Left ventricle myocardium superior (tissue), 1 donor: ENCODE results near the gene CBR1. TPM values are rescaled to one million over a fixed set of nuclear protein-coding genes. Genes with fewer than 3 reads are reported as not detected.
"Not testable (repeated sequence)": the region's sequence is repeated elsewhere in the genome, so short reads cannot be mapped to it uniquely, and the experiment has no call there.

ENCODE experiments used
- ATAC-seq: fragments of 200-7000 bp; cut with Tn5 transposase; one replicate; pipeline ENCODE4 v1.9.1; 2020; ENCODE audit warnings: mild to moderate bottlenecking, moderate library complexity
- DNase-seq: peaks from one replicate; pipeline ENCODE4 v3.0.0-alpha.2; 2020
- intact Hi-C: fragments of 100-400 bp; cut with micrococcal nuclease; formaldehyde crosslinking; loops from one replicate; pipeline ENCODE4 v1.11.0; 2022
- total RNA-seq: library from RNA; stranded (reverse); fragmentation: NEBNext Ultra II Directional; extraction: Animal tissue kit (Norgen Biotek cat#: 25700); gene quantifications from one replicate; pipeline ENCODE4 v1.2.1, GENCODE V29; 2021
- donor health status: DM: no; HTN: yes; CAD: no; lungs with severe emphysema.

CBR1 gene
- total RNA-seq, 1 donor from 2014 or later, result 25.8 TPM

GRCh38 chr21:36044056-36044455 lies 25.8 kb upstream of the CBR1 start:
- intact Hi-C loops, result no loop called here
- DNase-seq, result no peak
- ATAC-seq, result no peak

- DNase-seq (no peak), ATAC-seq (no peak)
- intact Hi-C loops, result no loop called here
Measured at GRCh38 chr21:36045993-36046392, 23.8 kb upstream of the CBR1 start.

GRCh38 chr21:36047139-36047538 lies 22.7 kb upstream of the CBR1 start:
- intact Hi-C loops, result no loop called here
- DNase-seq (no peak), ATAC-seq (no peak)

- intact Hi-C loops, result no loop called here
- no peak for DNase-seq
- ATAC-seq, result no peak
Measured at GRCh38 chr21:36048357-36048756, 21.5 kb upstream of the CBR1 start.

GRCh38 chr21:36052860-36053714 lies 16.7 kb upstream of the CBR1 start:
- ATAC-seq, result no peak
- DNase-seq, result no peak
- intact Hi-C loops, result no loop called here

GRCh38 chr21:36053715-36054062 lies 16.1 kb upstream of the CBR1 start:
- DNase-seq (no peak), ATAC-seq (no peak)
- intact Hi-C loops, result no loop called here

GRCh38 chr21:36055551-36055950 lies 14.3 kb upstream of the CBR1 start:
- DNase-seq (peak; percentile 52), ATAC-seq (peak; percentile 19)
- intact Hi-C loops, result no loop called here

DNA sequence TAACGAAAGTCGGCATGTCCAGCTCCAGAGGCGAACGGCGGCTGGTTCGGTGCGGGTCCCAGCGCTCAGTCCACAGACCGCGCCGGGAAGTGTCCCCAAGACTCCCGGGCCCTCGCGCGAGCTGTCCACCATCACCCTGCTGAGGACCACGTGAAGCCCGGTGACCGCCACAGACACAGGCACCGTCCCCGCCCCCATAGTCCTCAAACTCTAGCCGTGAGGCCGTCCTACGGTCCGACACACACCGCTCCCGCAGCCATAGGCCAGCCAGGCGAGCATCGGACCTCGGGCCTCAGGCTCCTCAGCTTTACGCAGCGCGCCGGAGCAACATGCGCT lies 10.0 kb upstream of the CBR1 start:
- DNase-seq (no peak), ATAC-seq (peak; percentile 52)
- intact Hi-C loops, result loop anchor here (10.0 kb wide), 1 partner anchor 55 kb away; no protein-coding TSS in a partner anchor

DNA sequence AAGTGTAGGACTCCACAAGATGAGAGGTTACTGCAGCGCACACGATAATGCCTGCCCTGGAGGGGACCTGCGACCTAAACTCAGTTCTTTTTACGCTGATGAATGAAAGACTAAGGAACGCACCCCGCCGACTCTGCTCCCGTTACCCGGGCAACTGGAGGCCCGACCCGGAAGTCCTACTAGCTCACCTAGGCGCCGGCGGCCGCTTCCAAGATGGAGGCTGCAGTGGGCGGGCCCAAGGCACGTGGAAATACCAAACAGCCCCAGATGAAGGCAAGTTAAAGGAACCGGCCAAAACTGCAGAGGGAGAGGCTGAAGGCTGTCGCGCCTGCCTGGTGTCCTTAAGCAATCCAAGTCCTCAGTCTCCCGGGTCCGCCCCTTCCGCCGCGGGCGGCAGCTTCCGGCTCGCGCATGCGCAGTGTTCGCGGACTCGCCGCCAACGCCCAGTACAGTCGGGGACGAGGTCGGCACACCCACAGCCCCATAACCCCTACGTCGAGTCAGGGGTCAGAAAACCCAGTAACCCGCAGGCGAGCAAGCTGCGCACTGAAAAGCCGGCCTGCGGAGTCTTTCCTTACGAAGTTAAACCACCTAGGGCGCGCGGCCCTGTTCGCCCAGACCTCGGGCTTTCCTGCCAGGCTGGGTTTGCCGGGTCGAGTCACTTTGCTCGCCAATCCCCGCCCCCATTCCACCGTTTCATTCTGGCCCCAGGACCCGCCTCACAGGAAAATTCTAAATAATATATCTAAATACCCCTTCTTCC lies 9.5 kb upstream of the CBR1 start, which contains the start of gene SETD4:
SETD4 (minus strand) TSS at position 368 of the 763 bp plus-strand sequence. CDS start 1,638 bp downstream, outside the sequence.
- intact Hi-C loops, result loop anchor here (10.0 kb wide), 1 partner anchor 54 kb away; no protein-coding TSS in a partner anchor
- ATAC-seq (peak; percentile 97), DNase-seq (peak; percentile 96)

DNA sequence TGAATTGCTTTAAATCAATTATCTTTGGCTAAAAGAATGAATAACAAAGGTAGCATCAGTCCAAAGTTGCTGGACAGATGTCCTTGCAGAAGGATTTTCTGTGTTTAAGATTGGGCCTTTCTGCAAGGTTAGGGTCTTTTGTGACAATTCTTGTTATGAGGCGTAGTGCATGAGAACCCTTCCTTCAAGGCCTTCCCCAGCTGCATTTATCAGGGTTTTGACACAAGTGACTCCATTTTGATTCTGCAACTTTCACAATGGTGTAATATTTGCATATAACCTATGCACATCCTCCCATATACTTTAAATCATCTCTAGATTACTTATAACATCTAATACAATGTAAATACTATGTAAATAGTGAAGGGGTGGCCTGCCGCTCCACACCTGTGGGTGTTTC lies 8.4 kb upstream of the CBR1 start:
- DNase-seq (no peak), ATAC-seq (no peak)
- intact Hi-C loops, result loop anchor here (10.0 kb wide), 1 partner anchor 53 kb away; no protein-coding TSS in a partner anchor

GRCh38 chr21:36063375-36064084 lies 6.3 kb upstream of the CBR1 start:
- intact Hi-C loops, result loop anchor here (10.0 kb wide), 1 partner anchor 51 kb away; no protein-coding TSS in a partner anchor
- ATAC-seq, result no peak

DNA sequence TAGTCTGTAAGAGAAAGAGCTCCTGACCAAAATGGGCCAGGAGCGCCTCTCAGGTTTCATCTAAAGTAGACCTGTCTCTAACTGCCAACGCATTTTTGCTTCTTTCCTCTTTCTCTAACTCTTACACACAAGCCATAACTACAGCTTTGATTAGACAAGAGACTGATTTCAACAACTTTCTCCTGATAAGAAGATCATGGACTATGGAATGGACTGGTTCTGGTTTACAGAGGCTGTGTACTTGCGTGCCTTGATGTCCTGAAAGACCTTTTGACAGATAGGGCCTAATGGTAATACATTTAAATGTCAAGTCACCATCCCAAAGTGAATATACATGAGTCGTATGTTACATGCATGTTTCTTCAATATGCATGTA lies 5.8 kb upstream of the CBR1 start:
- no peak for ATAC-seq
- intact Hi-C loops, result loop anchor here (10.0 kb wide), 1 partner anchor 51 kb away; no protein-coding TSS in a partner anchor
- DNase-seq, result no peak

More at GRCh38 chr21:36063375-36064084, 6.3 kb upstream of the CBR1 start:
- no peak for DNase-seq

GRCh38 chr21:36065497-36066036 lies 4.3 kb upstream of the CBR1 start:
- DNase-seq, result no peak
- intact Hi-C loops, result loop anchor here (10.0 kb wide), 1 partner anchor 49 kb away; no protein-coding TSS in a partner anchor
- ATAC-seq, result no peak

- ATAC-seq (no peak), DNase-seq (no peak)
- intact Hi-C loops, result loop anchor here (10.0 kb wide), 1 partner anchor 46 kb away; no protein-coding TSS in a partner anchor
Measured at GRCh38 chr21:36068748-36069398, 951 bp upstream of the CBR1 start.

GRCh38 chr21:36070999-36071398 lies 1.2 kb downstream of the CBR1 start:
- intact Hi-C loops, result no loop called here
- ATAC-seq, result no peak
- no peak for DNase-seq

GRCh38 chr21:36072453-36073162 lies 2.8 kb downstream of the CBR1 start:
- no peak for ATAC-seq
- intact Hi-C loops, result no loop called here

GRCh38 chr21:36073181-36073580 lies 3.4 kb downstream of the CBR1 start:
- ATAC-seq (no peak), DNase-seq (no peak)
- intact Hi-C loops, result no loop called here

More at GRCh38 chr21:36072453-36073162, 2.8 kb downstream of the CBR1 start:
- no peak for DNase-seq

GRCh38 chr21:36073911-36074310 lies 4.1 kb downstream of the CBR1 start:
- ATAC-seq, DNase-seq, intact Hi-C loops: not testable (repeated sequence)
